GM12873 (cell line): ENCODE measurements around the gene STRIT1.

ENCODE experiments used
- CTCF ChIP-seq: IDR thresholded peaks from 2 replicates; pipeline ENCODE4 v1.5.1; 2012; ENCODE audit warnings: low read depth, mild to moderate bottlenecking, moderate library complexity, low read length, control low read depth; ENCODE audit not compliant: insufficient read depth; ENCODE audit errors: missing control alignments

The STRIT1 gene

GRCh38 chr3:155303540-155304097 lies 10.1 kb upstream of the STRIT1 start:
- no peak for TF ChIP-seq CTCF

GRCh38 chr3:155302891-155303290 lies 9.4 kb upstream of the STRIT1 start:
- no peak for TF ChIP-seq CTCF

GRCh38 chr3:155302481-155302880 lies 9.0 kb upstream of the STRIT1 start:
- no peak for TF ChIP-seq CTCF

- no peak for TF ChIP-seq CTCF
These were observed 3.6 kb upstream of the STRIT1 start for GRCh38 chr3:155297100-155297499.

- TF ChIP-seq CTCF = no peak
These were observed 2.9 kb upstream of the STRIT1 start for GRCh38 chr3:155296413-155296812.

GRCh38 chr3:155292693-155293092 lies 790 bp downstream of the STRIT1 start:
- TF ChIP-seq CTCF = no peak

- TF ChIP-seq CTCF = no peak
These were observed 1.4 kb downstream of the STRIT1 start for GRCh38 chr3:155292133-155292532.
